Measurements from ENCODE around the gene FNIP1. TPM values are rescaled to one million over a fixed set of nuclear protein-coding genes. Genes with fewer than 3 reads are reported as not detected.
A peak's percentile ranks its signal among the peaks of the same experiment; 100 is the strongest.

FNIP1 gene
- total RNA-seq, 1 experiment from 2014 or later, result 16.4 TPM

DNA sequence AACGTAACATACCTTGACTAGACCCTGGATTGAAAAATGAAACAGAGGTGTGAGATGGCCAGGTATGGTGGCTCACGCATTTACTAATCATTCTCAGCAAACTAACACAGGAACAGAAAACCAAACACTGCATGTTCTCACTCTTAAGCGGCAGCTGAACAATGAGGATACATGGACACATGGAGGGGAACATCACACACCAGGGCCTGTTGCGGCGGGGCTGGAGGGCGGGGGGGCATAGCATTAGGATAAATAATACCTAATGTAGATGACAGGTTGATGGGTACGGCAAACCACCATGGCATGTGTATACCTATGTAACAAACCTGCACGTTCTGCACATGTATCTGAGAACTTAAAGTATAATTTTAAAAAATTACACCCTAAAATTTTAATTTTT lies 177.7 kb downstream of the FNIP1 start:
- H3K4me2 ChIP-seq (ENCODE audit: low read length), result no peak overlapping the region
- no peaks in the 10 kb centered on the region for H3K27me3 ChIP-seq (ENCODE audit: insufficient read depth, low read length)
- H3K36me3 ChIP-seq (ENCODE audit: control insufficient read depth in 1 of 2, insufficient read depth in 2 of 2, low read length in 2 of 2), result no peaks in the 10 kb centered on the region
- no peak overlapping the region for H3K9ac ChIP-seq (ENCODE audit: low read length)
- ChIA-PET POLR2A (no interaction called here), CTCF (no interaction called here), RAD21 (ENCODE audit: low non-redundant PET in 1 of 2, low total read pairs in 2 of 2, uncharacterized antibody in 2 of 2, unreplicated experiment in 2 of 2) (no interaction called here)
- H2AFZ ChIP-seq (ENCODE audit: low read depth, low read length, poor library complexity, severe bottlenecking), result no peak overlapping the region
- H3K4me3 ChIP-seq (replicated peaks in 1 of 2; ENCODE audit: low read depth in 1 of 2, low read length in 2 of 2), result no peak overlapping the region
- BruUV-seq (replicated peaks), result no TSS peak
- no peaks in the 10 kb centered on the region for H3K9me2 ChIP-seq (ENCODE audit: insufficient read depth)
- DNase-seq (ENCODE audit: low read depth, low spot score), result no peak
- intact Hi-C loops (cut with micrococcal nuclease), result no loop called here
- no peak for ATAC-seq
- H3K4me1 ChIP-seq (ENCODE audit: control insufficient read depth in 1 of 2, insufficient read depth in 2 of 2, low read length in 2 of 2), result peaks cover 0 to 22% of the 10 kb centered on the region in 2 experiments; a peak in 2 of 4 replicates
- H3K79me2 ChIP-seq (ENCODE audit: insufficient read depth, low read length), result peaks cover 100% of the 10 kb centered on the region
- TF ChIP-seq SIN3A (IDR thresholded peaks at IDR 0.05; ENCODE audit: low read depth) (no peak), CEBPB (IDR thresholded peaks at IDR 0.05; ENCODE audit: low read depth) (no peak), EGR1 (IDR thresholded peaks at IDR 0.05; ENCODE audit: low read depth) (no peak), ZFX (IDR thresholded peaks at IDR 0.05) (no peak), JUND (IDR thresholded peaks at IDR 0.05) (no peak), SP1 (IDR thresholded peaks at IDR 0.05; ENCODE audit: low read depth) (no peak), ELF1 (IDR thresholded peaks at IDR 0.05; ENCODE audit: borderline replicate concordance, low read depth) (no peak), RAD21 (IDR thresholded peaks at IDR 0.05; ENCODE audit: low read depth) (no peak), YY1 (IDR thresholded peaks at IDR 0.05; ENCODE audit: extremely low read depth, insufficient replicate concordance, low read depth, low read length) (no peak)
- TF ChIP-seq, protein P1, sequence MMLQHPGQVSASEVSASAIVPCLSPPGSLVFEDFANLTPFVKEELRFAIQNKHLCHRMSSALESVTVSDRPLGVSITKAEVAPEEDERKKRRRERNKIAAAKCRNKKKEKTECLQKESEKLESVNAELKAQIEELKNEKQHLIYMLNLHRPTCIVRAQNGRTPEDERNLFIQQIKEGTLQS (IDR thresholded peaks at IDR 0.05), result no peak
- H4K20me1 ChIP-seq (ENCODE audit: insufficient read depth), result peaks cover 14% of the 10 kb centered on the region; the same call in 1 of the 2 replicates
- H3K27ac ChIP-seq (ENCODE audit: low read depth, low read length), result no peak overlapping the region
- no peaks in the 10 kb centered on the region for H3K9me3 ChIP-seq (ENCODE audit: control insufficient read depth in 1 of 2, insufficient read depth in 1 of 2, low read depth in 1 of 2, low read length in 2 of 2)

DNA sequence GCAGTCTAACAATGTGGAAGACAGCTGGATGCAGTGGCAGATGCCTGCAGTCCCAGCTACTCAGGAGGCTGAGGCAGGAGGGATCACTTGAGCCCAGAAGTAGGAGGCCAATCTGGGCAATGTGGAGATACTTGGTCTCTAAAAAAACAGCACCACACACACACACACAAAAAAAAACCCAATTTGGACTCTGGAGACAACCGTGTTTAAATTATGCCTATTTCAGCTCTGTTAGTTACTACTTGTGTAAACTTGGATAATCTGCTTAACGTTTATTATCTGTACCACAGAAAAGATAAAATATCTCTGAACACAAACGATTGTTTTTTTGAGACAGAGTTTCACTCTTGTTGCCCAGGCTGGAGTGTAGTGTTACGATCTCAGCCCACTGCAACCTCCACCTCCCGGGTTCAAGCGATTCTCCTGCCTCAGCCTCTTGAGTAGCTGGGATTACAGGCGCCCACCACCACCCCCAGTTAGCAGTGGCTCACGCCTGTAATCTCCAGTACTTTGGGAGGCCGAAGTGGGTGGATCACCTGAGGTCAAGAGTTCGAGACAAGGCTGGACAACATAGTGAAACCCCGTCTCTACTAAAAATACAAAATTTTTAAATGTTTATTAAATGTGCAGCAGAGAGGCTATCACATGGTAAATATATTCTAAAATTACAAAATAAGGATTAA lies 179.5 kb downstream of the FNIP1 start:
- ATAC-seq, result no peak
- CTCF ChIA-PET, result interaction anchor here (0.7 kb wide), 1 partner anchor 23 kb away, joined by 3 read pairs; no protein-coding TSS in a partner anchor
- H3K9me2 ChIP-seq (ENCODE audit: insufficient read depth), result no peaks in the 10 kb centered on the region
- intact Hi-C loops (cut with micrococcal nuclease), result no loop called here
- no peak overlapping the region for H3K27ac ChIP-seq (ENCODE audit: low read depth, low read length)
- H3K9ac ChIP-seq (ENCODE audit: low read length), result no peak overlapping the region
- 0 out of 2 replicates have a peak overlapping the region, but pooled peaks have one; percentile 7 for H3K4me2 ChIP-seq (ENCODE audit: low read length)
- POLR2A ChIA-PET, result no interaction called here
- H3K9me3 ChIP-seq (ENCODE audit: control insufficient read depth in 1 of 2, insufficient read depth in 1 of 2, low read depth in 1 of 2, low read length in 2 of 2), result no peaks in the 10 kb centered on the region
- H4K20me1 ChIP-seq (ENCODE audit: insufficient read depth), result peaks cover 13% of the 10 kb centered on the region; the same call in 1 of the 2 replicates
- RAD21 ChIA-PET (ENCODE audit: low non-redundant PET in 1 of 2, low total read pairs in 2 of 2, uncharacterized antibody in 2 of 2, unreplicated experiment in 2 of 2), result no interaction called here
- no peak overlapping the region for H2AFZ ChIP-seq (ENCODE audit: low read depth, low read length, poor library complexity, severe bottlenecking)
- DNase-seq (ENCODE audit: low read depth, low spot score), result no peak
- no peak overlapping the region for H3K4me3 ChIP-seq (replicated peaks in 1 of 2; ENCODE audit: low read depth in 1 of 2, low read length in 2 of 2)
- no peaks in the 10 kb centered on the region for H3K27me3 ChIP-seq (ENCODE audit: insufficient read depth, low read length)
- peaks cover 0 to 11% of the 10 kb centered on the region in 2 experiments; a peak in 2 of 4 replicates for H3K4me1 ChIP-seq (ENCODE audit: control insufficient read depth in 1 of 2, insufficient read depth in 2 of 2, low read length in 2 of 2)
- no peaks in the 10 kb centered on the region for H3K36me3 ChIP-seq (ENCODE audit: control insufficient read depth in 1 of 2, insufficient read depth in 2 of 2, low read length in 2 of 2)
- H3K79me2 ChIP-seq (ENCODE audit: insufficient read depth, low read length), result peaks cover 100% of the 10 kb centered on the region
- BruUV-seq (replicated peaks), result no TSS peak
- TF ChIP-seq POLR2AphosphoS5 (IDR thresholded peaks at IDR 0.05; ENCODE audit: low read depth, low read length) (no peak), ZNF274 (IDR thresholded peaks at IDR 0.05; ENCODE audit: low read depth, low read length) (no peak), RAD21 (IDR thresholded peaks at IDR 0.05; ENCODE audit: low read depth) (no peak), EGR1 (IDR thresholded peaks at IDR 0.05; ENCODE audit: low read depth) (no peak), EZH2 (IDR thresholded peaks at IDR 0.05) (no peak), SRF (IDR thresholded peaks at IDR 0.05; ENCODE audit: low read depth) (no peak), YY1 (IDR thresholded peaks at IDR 0.05; ENCODE audit: extremely low read depth, insufficient replicate concordance, low read depth, low read length) (no peak), SP1 (IDR thresholded peaks at IDR 0.05; ENCODE audit: low read depth) (no peak), POLR2A (IDR thresholded peaks at IDR 0.05; ENCODE audit: borderline replicate concordance, extremely low read depth, insufficient read depth, insufficient read length) (no peak), EZH2phosphoT487 (IDR thresholded peaks at IDR 0.05; ENCODE audit: borderline replicate concordance) (no peak)
- TF ChIP-seq, protein P1 (IDR thresholded peaks at IDR 0.05), result no peak
- TF ChIP-seq, protein P2, sequence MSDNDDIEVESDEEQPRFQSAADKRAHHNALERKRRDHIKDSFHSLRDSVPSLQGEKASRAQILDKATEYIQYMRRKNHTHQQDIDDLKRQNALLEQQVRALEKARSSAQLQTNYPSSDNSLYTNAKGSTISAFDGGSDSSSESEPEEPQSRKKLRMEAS (IDR thresholded peaks at IDR 0.05), result no peak
- TF ChIP-seq, protein P3, sequence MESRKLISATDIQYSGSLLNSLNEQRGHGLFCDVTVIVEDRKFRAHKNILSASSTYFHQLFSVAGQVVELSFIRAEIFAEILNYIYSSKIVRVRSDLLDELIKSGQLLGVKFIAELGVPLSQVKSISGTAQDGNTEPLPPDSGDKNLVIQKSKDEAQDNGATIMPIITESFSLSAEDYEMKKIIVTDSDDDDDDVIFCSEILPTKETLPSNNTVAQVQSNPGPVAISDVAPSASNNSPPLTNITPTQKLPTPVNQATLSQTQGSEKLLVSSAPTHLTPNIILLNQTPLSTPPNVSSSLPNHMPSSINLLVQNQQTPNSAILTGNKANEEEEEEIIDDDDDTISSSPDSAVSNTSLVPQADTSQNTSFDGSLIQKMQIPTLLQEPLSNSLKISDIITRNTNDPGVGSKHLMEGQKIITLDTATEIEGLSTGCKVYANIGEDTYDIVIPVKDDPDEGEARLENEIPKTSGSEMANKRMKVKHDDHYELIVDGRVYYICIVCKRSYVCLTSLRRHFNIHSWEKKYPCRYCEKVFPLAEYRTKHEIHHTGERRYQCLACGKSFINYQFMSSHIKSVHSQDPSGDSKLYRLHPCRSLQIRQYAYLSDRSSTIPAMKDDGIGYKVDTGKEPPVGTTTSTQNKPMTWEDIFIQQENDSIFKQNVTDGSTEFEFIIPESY (IDR thresholded peaks at IDR 0.05; ENCODE audit: extremely low read depth, insufficient replicate concordance, low read length), result no peak

Data from HCT116 (cell line).